GM10266 (cell line): Measurements from ENCODE around the gene CWH43.
"Not testable (repeated sequence)": the region's sequence is repeated elsewhere in the genome, so short reads cannot be mapped to it uniquely, and the experiment has no call there.

ENCODE experiments used
- DNase-seq: peaks from one replicate; pipeline ENCODE4 v3.0.0; 2012; ENCODE audit errors: extremely low spot score
- TF ChIP-seq, protein P1 (sequence below): IDR thresholded peaks from 2 replicates; pipeline ENCODE4 v1.5.1; 2012; ENCODE audit warnings: mild to moderate bottlenecking, low read depth; ENCODE audit not compliant: control insufficient read depth, insufficient read depth; ENCODE audit errors: missing control alignments

Gene CWH43

DNA sequence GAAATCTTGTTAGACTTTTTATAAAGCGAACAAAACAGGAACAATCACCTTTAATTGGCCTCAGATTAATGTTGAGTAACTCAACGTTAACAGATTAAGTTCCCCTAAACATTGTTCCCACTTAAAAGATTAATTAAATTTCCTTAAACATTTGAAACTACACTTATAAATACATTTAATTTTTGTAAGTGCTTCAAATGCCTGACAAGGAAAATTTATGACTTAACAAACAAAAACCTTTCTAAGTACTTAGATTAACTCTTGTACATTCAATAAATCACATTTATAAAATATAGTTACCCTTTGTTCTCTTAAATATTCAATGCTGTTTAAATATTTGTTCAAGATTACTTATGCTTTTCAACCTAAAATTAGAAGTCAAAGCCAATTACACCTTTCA is 40.1 kb upstream of the CWH43 start:
- no peak for DNase-seq
- TF ChIP-seq, protein P1, sequence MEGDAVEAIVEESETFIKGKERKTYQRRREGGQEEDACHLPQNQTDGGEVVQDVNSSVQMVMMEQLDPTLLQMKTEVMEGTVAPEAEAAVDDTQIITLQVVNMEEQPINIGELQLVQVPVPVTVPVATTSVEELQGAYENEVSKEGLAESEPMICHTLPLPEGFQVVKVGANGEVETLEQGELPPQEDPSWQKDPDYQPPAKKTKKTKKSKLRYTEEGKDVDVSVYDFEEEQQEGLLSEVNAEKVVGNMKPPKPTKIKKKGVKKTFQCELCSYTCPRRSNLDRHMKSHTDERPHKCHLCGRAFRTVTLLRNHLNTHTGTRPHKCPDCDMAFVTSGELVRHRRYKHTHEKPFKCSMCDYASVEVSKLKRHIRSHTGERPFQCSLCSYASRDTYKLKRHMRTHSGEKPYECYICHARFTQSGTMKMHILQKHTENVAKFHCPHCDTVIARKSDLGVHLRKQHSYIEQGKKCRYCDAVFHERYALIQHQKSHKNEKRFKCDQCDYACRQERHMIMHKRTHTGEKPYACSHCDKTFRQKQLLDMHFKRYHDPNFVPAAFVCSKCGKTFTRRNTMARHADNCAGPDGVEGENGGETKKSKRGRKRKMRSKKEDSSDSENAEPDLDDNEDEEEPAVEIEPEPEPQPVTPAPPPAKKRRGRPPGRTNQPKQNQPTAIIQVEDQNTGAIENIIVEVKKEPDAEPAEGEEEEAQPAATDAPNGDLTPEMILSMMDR, result no peak

DNA sequence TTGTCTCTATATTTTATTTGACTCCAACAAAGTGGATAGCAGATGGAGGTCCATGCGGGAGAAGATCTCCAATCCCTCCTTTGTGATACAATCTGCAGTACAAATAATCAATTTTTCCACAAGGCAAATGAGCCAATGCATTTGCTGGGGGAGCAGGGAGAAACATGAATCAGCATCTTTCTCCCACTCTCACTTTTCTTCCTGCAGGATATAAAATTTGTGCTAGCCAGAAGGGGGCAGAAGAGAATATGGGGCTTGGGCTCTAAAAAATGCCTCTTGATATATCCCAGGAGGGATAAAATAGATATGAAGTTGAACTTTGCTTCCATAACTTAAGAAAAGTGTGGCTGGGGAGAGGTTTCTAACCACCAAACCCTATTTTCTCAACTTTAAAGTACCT is 38.3 kb upstream of the CWH43 start:
- TF ChIP-seq, protein P1, result no peak
- no peak for DNase-seq

DNA sequence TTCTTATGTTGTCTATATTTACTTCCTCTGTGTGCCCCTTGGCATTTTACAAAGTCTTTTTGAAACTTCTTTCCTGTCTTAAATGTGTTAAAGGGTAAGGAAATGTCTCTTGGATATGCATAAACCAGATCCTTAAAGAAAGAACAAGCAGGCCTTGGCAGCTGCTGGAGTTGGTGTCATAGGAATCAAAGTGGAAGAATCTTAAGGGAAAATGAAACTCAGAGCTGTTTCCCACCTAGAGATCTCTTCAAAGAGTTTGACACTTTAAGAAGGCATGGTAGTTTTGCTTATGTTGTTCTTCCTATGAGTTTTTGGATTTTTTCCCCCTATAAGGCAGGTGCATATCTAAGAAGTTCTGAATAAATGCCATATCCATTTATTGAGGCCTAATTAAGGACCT is 37.0 kb upstream of the CWH43 start:
- DNase-seq, result no peak
- TF ChIP-seq, protein P1, result no peak

DNA sequence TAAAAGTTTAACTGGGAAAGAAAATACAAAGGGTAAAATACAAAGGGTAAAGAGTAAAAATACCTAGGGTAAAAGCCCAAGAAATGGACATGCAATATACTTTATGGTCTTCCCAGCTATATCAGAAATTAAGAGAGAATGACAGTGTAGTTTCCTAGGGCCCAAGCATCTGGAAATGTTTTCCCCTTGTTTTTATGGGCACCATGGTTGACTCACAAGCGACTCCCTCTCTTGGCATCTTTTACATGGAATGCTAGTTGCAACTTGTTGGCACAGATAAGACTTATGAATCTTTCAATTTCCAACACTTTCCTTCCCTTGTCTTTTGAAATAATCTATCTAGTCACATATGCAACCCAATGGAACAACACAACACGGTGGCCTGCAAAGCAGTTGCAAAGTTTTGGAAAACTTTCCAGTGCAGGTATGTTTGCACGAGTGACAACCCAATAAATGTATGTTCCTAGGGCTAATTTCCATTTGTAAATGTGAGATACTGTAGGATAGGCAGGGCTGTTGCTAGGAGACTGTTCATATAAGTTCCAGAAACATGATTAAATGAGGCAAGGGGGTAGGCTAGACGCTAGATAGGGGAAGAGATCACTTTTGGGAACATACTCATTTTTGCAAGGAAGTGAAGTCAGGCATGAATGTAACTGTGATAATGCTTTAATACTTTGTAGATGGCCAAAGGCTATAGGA is 36.4 kb upstream of the CWH43 start:
- TF ChIP-seq, protein P1, result no peak
- no peak for DNase-seq

DNA sequence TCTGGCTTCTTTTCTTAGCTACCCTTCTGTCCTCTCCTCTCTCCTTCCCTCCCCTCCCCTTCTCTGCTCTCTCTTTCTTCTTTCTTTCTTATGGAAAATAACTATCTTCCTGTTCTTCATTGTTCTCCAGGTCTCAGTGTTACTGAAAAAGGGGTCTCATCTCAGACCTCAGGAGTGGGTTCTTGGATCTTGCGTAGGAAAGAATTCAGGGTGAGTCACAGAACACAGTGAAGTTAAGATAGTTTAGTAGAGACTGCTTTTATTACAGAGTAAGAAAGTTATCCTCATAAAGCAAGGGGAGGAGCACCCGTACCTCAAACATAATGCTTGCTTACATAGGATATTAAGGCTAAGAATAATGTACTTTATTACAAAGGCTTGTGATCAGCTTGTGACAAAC is 31.8 kb upstream of the CWH43 start:
- TF ChIP-seq, protein P1, result no peak
- DNase-seq, result no peak

DNA sequence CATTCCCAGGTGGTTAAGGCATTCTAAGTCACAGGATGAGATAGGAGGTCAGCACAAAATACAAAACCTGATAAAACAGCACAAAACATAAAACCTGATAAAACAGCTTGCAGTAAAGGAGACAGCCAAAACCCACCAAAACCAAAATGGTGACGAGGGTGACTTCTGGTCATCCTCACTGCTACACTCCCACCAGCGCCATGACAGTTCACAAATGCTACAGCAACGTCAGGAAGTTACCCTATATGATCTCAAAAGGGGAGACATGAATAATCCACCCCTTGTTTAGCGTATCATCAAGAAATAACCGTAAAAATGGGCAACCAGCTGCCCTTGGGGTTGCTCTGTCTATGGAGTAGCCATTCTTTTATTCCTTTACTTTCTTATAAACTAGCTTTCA is 28.7 kb upstream of the CWH43 start:
- DNase-seq, result not testable (repeated sequence)

DNA sequence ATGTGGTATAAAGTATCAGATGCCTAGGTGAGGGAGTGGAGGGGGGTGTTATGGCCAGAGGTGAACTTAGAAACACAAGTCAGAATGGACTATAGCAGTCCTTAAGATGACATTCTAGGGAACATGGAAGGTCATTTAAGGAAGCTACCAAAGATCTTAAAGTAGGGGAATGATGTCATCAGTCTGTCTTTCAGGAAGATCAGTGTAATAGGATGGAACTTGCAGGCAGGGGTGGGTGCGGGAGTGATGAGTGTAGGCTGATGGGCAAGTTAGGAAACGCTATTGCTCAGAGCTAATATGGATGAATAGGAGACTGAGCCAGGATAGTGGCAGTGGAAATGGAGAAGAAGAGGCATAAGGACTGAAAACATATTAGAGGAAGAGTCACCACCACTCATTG is 27.5 kb upstream of the CWH43 start:
- DNase-seq, result no peak
- TF ChIP-seq, protein P1, result no peak
